GM20000 (cell line): ENCODE measurements around the gene CDKAL1.
A peak's percentile ranks its signal among the peaks of the same experiment; 100 is the strongest.
"Not testable (repeated sequence)": the region's sequence is repeated elsewhere in the genome, so short reads cannot be mapped to it uniquely, and the experiment has no call there.

ENCODE experiments used
- DNase-seq: peaks from one replicate; pipeline ENCODE4 v3.0.0; 2012; ENCODE audit warnings: low spot score
- CTCF ChIP-seq: IDR thresholded peaks from 2 replicates; pipeline ENCODE4 v1.5.1; 2012; ENCODE audit warnings: mild to moderate bottlenecking, control low read depth; ENCODE audit errors: extremely low read depth, missing control alignments

Gene CDKAL1

DNA sequence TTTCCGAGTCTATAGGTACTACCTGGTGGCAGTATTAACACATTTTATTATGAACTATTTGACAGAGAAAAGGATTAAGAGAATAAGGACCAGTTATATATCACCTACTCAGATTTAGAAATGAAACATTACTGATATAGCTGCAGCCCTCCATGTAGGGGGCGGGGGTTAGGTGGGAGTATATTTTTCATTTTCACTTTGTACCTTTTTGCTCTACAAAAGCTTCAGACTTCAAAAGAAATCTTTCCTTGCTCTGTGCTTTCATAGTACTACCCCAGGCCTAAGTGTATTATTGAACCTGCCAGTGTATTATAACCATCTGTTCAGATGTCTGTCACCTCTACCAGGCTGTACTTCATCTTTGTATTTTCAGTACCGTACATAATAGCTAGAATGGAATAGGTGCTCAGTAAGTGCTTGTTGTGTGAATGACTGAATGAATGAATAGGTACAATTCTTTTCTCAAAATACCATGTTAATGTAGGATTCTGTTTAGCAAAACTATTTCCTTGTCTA lies 43.0 kb downstream of the CDKAL1 start:
- no peak for DNase-seq
- TF ChIP-seq CTCF: no peak

DNA sequence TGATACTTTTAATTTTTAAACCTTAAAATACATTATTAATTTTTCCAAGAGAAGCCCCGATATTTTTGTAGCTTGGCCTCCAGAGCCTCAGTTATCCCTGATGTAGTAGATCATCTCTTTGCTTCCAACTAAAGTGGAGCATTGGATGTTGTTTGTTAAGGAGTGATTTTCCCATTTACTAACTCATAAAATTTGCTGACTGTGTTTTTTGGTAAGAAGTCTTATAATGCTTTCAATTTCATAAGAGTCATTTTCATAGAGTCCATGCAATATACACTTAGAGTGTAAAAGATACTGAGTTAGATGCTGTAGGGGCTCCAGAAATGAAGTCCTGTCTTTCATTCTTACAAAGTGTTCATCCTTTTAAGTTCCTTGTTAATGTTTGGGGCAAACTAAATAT lies 46.8 kb downstream of the CDKAL1 start:
- no peak for DNase-seq
- TF ChIP-seq CTCF: no peak

GRCh38 chr6:20582586-20583443 lies 48.6 kb downstream of the CDKAL1 start:
- TF ChIP-seq CTCF: no peak
- DNase-seq: peak; percentile 6

- no peak for DNase-seq
- TF ChIP-seq CTCF: no peak
Measured at GRCh38 chr6:20583444-20583800, 49.2 kb downstream of the CDKAL1 start.

DNA sequence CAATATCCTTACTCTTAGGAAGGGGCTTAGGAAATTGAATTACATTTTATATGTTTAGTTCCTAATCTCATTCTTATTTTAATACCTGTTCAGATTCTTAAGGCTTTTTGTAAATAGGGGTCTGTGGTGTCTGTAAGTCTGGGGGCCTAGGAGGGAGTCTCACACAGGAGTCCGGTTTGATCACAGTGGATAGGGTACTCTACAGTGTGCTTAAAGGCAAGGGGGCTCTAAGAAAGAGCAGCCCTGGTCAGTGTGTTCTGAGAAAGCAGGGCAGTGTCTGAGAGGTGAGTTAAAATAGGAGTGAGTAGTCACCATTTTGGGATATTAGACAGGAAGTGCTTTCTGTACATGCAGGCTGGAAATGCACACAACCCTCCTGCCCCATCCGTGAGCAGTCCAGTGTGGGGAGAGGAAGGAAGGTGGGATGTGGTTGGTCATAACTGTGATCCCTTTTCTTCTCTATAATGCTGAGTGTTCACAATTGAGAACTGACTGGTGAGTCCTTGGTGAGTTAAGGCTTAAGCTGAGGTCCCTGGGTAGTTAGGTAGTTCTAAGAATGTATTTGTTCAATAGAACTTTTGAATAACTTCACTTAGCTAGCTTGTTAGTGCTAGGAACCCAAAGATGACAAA lies 50.0 kb downstream of the CDKAL1 start:
- no peak for TF ChIP-seq CTCF
- no peak for DNase-seq

DNA sequence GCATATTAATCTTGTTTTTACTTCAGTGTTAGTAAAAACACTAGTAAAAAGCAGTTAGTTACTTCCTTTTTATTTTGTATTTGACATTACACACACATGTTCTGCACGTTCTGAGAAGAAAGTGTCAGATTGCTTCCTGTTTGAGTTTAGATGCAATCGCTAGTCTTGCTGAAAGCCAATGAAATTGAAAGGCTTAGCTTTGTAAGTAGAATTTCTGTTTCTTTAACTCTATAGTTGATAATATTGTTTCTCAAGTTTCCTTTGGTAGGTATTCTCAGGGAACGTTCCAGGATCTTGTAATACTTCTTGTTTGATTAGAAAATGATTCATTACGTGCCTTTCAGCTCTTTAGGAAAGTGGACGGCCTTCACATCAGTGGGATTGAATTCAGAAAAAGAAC lies 55.0 kb downstream of the CDKAL1 start:
- DNase-seq: no peak
- no peak for TF ChIP-seq CTCF

GRCh38 chr6:20590476-20590875 lies 56.2 kb downstream of the CDKAL1 start:
- not testable (repeated sequence) for DNase-seq

DNA sequence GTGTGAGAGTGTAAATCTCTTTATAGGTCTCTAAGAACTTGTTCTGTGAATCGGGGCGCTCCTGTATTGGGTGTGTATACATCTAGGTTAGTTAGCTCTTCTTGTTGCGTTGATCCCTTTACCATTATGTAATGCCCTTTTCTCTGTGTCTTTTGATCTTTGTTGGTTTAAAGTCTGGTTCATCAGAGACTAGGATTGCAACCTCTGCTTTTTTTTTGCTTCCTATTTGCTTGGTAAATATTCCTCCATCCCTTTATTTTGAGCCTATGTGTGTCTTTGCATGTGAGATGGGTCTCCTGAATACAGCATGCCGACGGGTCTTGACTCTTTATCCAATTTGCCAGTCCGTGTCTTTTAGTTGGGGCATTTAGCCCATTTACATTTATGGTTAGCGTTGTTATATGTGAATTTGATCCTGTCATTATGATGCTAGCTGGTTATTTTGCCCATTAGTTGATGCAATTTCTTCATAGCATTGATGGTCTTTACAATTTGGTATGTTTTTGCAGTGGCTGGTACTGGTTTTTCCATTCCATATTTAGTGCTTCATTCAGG lies 60.1 kb downstream of the CDKAL1 start:
- DNase-seq: not testable (repeated sequence)
